Breast epithelium (tissue), 4 donors: ENCODE data around the gene NOTCH3. TPM values are rescaled to one million over a fixed set of nuclear protein-coding genes. Genes with fewer than 3 reads are reported as not detected.

ENCODE experiments used
- DNase-seq, 2 donors: peaks; one replicate each; pipeline ENCODE4 v3.0.0-alpha.2; 2019; ENCODE audit warnings: low spot score in 2 of 2
- H3K27ac ChIP-seq, 2 donors: fragments of 200-600 bp; sonication (generic) in 1 of 2; one replicate each; pipeline ENCODE4 v1.5.1; 2016 to 2019; ENCODE audit warnings: mild to moderate bottlenecking in 1 of 2
- H3K27me3 ChIP-seq, 2 donors: fragments of 200-600 bp; sonication (generic) in 1 of 2; one replicate each; pipeline versions ENCODE4 v1.5.1 to v1.6.0; 2017 to 2019; ENCODE audit warnings: control low read depth in 1 of 2, mild to moderate bottlenecking in 1 of 2
- H3K36me3 ChIP-seq: fragments of 200-600 bp; one replicate; pipeline ENCODE4 v1.5.1; 2019
- H3K4me1 ChIP-seq, 2 donors: fragments of 200-600 bp; sonication (generic); one replicate each; pipeline ENCODE4 v1.5.1; 2016 to 2019; ENCODE audit warnings: control low read depth in 1 of 2
- H3K4me3 ChIP-seq, 3 donors: fragments of 200-600 bp; sonication (generic); 1 replicate in 2 of 3; 2 replicates in 1 of 3; pipeline ENCODE4 v1.5.1; 2016 to 2019; ENCODE audit warnings: mild to moderate bottlenecking in 3 of 3, moderate library complexity in 2 of 3
- H3K9me3 ChIP-seq, 2 donors: fragments of 200-600 bp; sonication (generic) in 1 of 2; one replicate each; pipeline ENCODE4 v1.5.1; 2016 to 2019; ENCODE audit warnings: control low read depth in 1 of 2
- POLR2A ChIP-seq: fragments of 450-650 bp; IDR thresholded peaks from one replicate; pipeline ENCODE4 v1.6.1; 2016; ENCODE audit warnings: antibody characterized with exemption, mild to moderate bottlenecking, moderate library complexity
- POLR2AphosphoS5 ChIP-seq, 3 donors: sonication (generic); formaldehyde crosslinking; IDR thresholded peaks; one replicate each; pipeline ENCODE4 v1.6.1; 2017; ENCODE audit warnings: antibody characterized with exemption in 3 of 3
- intact Hi-C: fragments of 100-400 bp; cut with DNase I; formaldehyde crosslinking; loops from one replicate; pipeline ENCODE4 v1.15.1; 2023; ENCODE audit warnings: low total_unique reads
- total RNA-seq, 3 donors: library from RNA; depleted of rRNA; stranded (reverse); fragments of >200 nt; gene quantifications; one replicate each; pipeline ENCODE4 v1.1.0, GENCODE V29; 2016
- TF ChIP-seq, protein P1 (sequence below), 3 donors: fragments of 450-650 bp; IDR thresholded peaks; one replicate each; pipeline ENCODE4 v1.5.1; 2016 to 2017; ENCODE audit warnings: antibody characterized with exemption in 3 of 3, mild to moderate bottlenecking in 3 of 3, moderate library complexity in 3 of 3

Gene NOTCH3
- total RNA-seq, 3 donors from 2014 or later, result 22.0 to 36.4 (median 22.7) TPM

DNA sequence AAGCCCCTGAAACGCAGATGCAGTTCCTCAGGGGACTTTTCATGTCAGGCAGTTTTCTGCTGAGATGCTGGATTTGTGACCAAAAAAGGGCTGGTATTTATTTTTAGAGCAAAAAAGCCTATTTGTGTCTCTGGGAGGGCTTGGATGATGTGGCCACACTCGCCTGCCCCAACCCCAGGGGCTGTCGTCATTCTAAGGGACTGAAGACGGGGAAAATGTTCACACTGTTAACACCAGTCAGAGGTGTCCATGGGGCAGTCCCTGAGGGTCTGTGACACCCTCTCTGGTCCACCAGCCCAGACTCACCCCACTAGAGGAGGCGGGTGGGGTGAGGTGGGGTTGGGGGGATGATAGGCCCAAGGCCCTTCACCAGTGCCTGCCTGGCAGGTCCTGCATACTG lies 47.3 kb upstream of the NOTCH3 start:
- Histone ChIP-seq H3K4me1 (peaks cover 36 to 39% of the 10 kb centered on the region in 2 donors), H3K27me3 (no peaks in the 10 kb centered on the region), H3K27ac (peak overlapping the region; percentile 81 to 88), H3K4me3 (no peak overlapping the region), H3K36me3 (no peaks in the 10 kb centered on the region), H3K9me3 (no peaks in the 10 kb centered on the region)
- intact Hi-C loops, result loop anchor here (10.0 kb wide), 1 partner anchor 63 kb away; no protein-coding TSS in a partner anchor
- no peak for TF ChIP-seq POLR2A
- TF ChIP-seq POLR2AphosphoS5 (IDR thresholded peaks at IDR 0.05), result peak in 1 of 3 donors; percentile 19
- TF ChIP-seq, protein P1, sequence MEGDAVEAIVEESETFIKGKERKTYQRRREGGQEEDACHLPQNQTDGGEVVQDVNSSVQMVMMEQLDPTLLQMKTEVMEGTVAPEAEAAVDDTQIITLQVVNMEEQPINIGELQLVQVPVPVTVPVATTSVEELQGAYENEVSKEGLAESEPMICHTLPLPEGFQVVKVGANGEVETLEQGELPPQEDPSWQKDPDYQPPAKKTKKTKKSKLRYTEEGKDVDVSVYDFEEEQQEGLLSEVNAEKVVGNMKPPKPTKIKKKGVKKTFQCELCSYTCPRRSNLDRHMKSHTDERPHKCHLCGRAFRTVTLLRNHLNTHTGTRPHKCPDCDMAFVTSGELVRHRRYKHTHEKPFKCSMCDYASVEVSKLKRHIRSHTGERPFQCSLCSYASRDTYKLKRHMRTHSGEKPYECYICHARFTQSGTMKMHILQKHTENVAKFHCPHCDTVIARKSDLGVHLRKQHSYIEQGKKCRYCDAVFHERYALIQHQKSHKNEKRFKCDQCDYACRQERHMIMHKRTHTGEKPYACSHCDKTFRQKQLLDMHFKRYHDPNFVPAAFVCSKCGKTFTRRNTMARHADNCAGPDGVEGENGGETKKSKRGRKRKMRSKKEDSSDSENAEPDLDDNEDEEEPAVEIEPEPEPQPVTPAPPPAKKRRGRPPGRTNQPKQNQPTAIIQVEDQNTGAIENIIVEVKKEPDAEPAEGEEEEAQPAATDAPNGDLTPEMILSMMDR (IDR thresholded peaks at IDR 0.05), result no peak
- DNase-seq, result no peak

DNA sequence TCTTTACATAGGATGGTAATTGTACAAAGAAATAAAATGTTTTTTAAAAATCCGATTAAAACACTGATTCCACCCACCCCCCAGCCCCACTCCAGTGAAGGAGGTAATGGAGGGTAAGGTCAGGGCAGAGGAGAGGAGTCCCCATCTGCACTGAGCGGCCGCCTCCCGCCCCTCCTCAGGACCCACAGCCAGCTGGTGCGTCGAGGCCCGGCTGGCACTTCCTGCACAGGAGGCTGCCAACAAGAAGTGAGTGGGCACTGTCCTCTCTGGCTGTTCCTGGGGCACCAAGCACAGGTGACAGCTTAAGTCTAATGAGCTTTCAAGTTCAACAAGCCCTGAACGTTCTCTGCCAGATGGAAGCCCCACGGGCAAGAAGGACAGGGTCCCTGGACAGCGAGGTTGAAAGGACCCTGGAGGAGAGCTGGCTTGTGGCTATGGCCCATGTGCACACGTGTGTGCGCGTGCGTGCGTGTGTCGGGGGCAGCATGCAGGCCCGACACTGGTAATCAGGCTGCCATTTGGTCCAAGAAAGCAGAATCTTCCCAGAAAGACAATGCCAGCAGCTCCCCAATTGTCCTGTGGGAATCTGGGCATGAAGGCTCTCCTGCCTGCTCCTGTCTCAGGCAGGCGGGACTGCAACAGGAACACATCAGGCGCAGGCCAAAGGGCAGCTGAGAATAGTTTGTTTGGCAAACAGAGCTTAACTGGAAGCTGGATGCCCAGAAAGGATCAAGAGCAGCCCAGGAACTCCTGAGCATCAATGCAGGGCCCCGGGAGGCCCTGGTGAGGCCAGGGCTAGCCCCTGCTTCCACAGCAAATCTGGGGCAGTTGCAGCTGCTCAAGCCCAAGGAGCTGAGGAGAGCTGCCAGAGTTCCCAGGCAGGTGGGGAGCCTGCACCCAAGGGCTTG lies 46.6 kb upstream of the NOTCH3 start:
- Histone ChIP-seq H3K27me3 (no peaks in the 10 kb centered on the region), H3K4me1 (peaks cover 34 to 36% of the 10 kb centered on the region in 2 donors), H3K4me3 (no peak overlapping the region), H3K9me3 (no peaks in the 10 kb centered on the region), H3K36me3 (no peaks in the 10 kb centered on the region), H3K27ac (peak overlapping the region; percentile 81 to 88)
- intact Hi-C loops, result loop anchor here (10.0 kb wide), 1 partner anchor 63 kb away; no protein-coding TSS in a partner anchor
- DNase-seq, result no peak
- TF ChIP-seq POLR2AphosphoS5 (IDR thresholded peaks at IDR 0.05) (no peak), POLR2A (no peak)
- TF ChIP-seq, protein P1 (IDR thresholded peaks at IDR 0.05), result no peak

DNA sequence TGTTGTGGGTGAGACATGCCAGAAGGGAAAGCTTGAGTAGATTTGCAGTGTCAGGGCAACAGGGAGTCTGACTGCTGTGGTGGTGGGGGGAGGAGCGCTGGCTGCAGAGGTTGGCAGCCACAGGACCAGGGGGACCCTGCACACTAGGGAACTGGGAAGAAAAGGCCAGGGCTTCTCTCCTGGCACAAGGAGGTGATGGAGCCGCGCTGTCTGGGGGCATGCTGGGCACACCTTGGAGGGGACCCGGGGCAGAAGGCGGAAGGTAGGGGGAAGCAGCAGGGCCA lies 45.3 kb upstream of the NOTCH3 start:
- H3K27ac ChIP-seq, result peak overlapping the region in 1 of 2 donors; percentile 88
- DNase-seq, result no peak
- no peaks in the 10 kb centered on the region for H3K36me3 ChIP-seq

DNA sequence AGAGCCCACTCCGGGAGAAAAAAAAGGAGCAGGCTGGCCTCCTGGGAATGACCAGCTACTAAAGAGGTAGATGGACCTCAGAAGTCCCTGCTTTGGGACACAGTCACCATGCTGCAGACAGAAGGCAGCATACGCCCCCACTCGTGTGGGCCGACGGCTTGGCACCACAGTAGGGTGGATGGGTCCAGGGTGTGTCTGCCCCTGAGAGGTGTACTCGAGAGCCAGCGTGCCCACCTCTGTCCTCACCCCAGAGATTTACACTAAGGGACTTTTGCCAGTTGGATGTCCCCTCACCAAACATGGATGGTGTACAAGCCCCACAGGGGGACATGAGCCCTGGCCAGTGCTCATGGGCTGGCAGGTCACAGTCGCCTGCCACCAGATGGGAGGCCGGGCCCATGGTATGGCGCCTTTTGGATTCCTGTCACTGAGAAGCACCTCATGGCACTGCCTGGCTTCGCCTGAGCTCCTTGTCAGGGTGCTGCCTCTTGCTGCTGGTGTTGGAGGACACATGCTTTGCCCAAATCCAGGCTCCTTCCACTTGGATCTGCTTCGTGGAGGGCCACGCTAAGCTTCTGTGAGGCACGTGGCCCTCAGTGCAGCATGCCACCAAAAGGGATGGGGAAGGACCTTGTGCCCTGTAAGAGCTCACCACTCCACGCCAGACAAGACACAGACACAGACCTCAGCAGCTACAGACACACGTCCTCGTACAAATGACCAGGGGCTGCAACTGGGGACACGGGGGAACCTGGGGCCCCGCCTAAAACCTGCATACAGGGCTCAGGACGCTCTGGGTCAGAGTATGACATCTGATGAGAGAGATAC lies 44.8 kb upstream of the NOTCH3 start:
- intact Hi-C loops, result loop anchor here (10.0 kb wide), 1 partner anchor 61 kb away; no protein-coding TSS in a partner anchor
- H3K27ac ChIP-seq, result peak overlapping the region in 1 of 2 donors; percentile 88
- no peak for DNase-seq
- H3K27me3 ChIP-seq, result no peaks in the 10 kb centered on the region
- no peak overlapping the region for H3K4me3 ChIP-seq
- no peaks in the 10 kb centered on the region for H3K9me3 ChIP-seq
- TF ChIP-seq POLR2A, result no peak
- TF ChIP-seq POLR2AphosphoS5 (IDR thresholded peaks at IDR 0.05), result no peak
- TF ChIP-seq, protein P1 (IDR thresholded peaks at IDR 0.05), result no peak
- H3K36me3 ChIP-seq, result no peaks in the 10 kb centered on the region
- peaks cover 26 to 28% of the 10 kb centered on the region in 2 donors for H3K4me1 ChIP-seq

More for the DNA sequence above, 45.3 kb upstream of the NOTCH3 start:
- H3K4me1 ChIP-seq, result peaks cover 28 to 31% of the 10 kb centered on the region in 2 donors
- H3K4me3 ChIP-seq, result no peak overlapping the region
- no peaks in the 10 kb centered on the region for H3K27me3 ChIP-seq
- H3K9me3 ChIP-seq, result no peaks in the 10 kb centered on the region
- TF ChIP-seq POLR2A (no peak), POLR2AphosphoS5 (IDR thresholded peaks at IDR 0.05) (no peak)
- TF ChIP-seq, protein P1 (IDR thresholded peaks at IDR 0.05), result no peak
- intact Hi-C loops, result loop anchor here (10.0 kb wide), 1 partner anchor 61 kb away; no protein-coding TSS in a partner anchor
